ENCODE data around the gene MYO1G.

MYO1G gene

GRCh38 chr7:44958645-44959344 lies 20.0 kb downstream of the MYO1G start:
- no peak for DNase-seq (ENCODE audit: low spot score)
- in situ Hi-C loops (cut with MboI; ENCODE audit: low pct_unique_long_range_greater_than_20kb, low sequenced_read_pairs, unreplicated experiment), result no loop called here
- no peak for TF ChIP-seq CTCF (IDR thresholded peaks at IDR 0.05; ENCODE audit: extremely low read depth, insufficient read depth, missing control alignments)

- in situ Hi-C loops (cut with MboI; ENCODE audit: low pct_unique_long_range_greater_than_20kb, low sequenced_read_pairs, unreplicated experiment), result no loop called here
- no peak for DNase-seq (ENCODE audit: low spot score)
- TF ChIP-seq CTCF (IDR thresholded peaks at IDR 0.05; ENCODE audit: extremely low read depth, insufficient read depth, missing control alignments), result no peak
Observed at GRCh38 chr7:44956157-44956766, 22.6 kb downstream of the MYO1G start.

- no peak for TF ChIP-seq CTCF (IDR thresholded peaks at IDR 0.05; ENCODE audit: extremely low read depth, insufficient read depth, missing control alignments)
- in situ Hi-C loops (cut with MboI; ENCODE audit: low pct_unique_long_range_greater_than_20kb, low sequenced_read_pairs, unreplicated experiment), result no loop called here
- no peak for DNase-seq (ENCODE audit: low spot score)
Observed at GRCh38 chr7:44955733-44956132, 23.1 kb downstream of the MYO1G start.

- in situ Hi-C loops (cut with MboI; ENCODE audit: low pct_unique_long_range_greater_than_20kb, low sequenced_read_pairs, unreplicated experiment), result no loop called here
- DNase-seq (ENCODE audit: low spot score), result no peak
- TF ChIP-seq CTCF (IDR thresholded peaks at IDR 0.05; ENCODE audit: extremely low read depth, insufficient read depth, missing control alignments), result no peak
Observed at GRCh38 chr7:44953156-44953555, 25.7 kb downstream of the MYO1G start.

- no peak for TF ChIP-seq CTCF (IDR thresholded peaks at IDR 0.05; ENCODE audit: extremely low read depth, insufficient read depth, missing control alignments)
- DNase-seq (ENCODE audit: low spot score), result no peak
- in situ Hi-C loops (cut with MboI; ENCODE audit: low pct_unique_long_range_greater_than_20kb, low sequenced_read_pairs, unreplicated experiment), result no loop called here
Observed at GRCh38 chr7:44949303-44949702, 29.5 kb downstream of the MYO1G start.

GRCh38 chr7:44945479-44945878 lies 33.3 kb downstream of the MYO1G start:
- in situ Hi-C loops (cut with MboI; ENCODE audit: low pct_unique_long_range_greater_than_20kb, low sequenced_read_pairs, unreplicated experiment), result no loop called here
- no peak for DNase-seq (ENCODE audit: low spot score)
- no peak for TF ChIP-seq CTCF (IDR thresholded peaks at IDR 0.05; ENCODE audit: extremely low read depth, insufficient read depth, missing control alignments)
